Measurements from ENCODE around the gene PPP1R15A.

- TF ChIP-seq POLR2AphosphoS5 (IDR thresholded peaks at IDR 0.05; ENCODE audit: low read depth, low read length) (no peak), POLR2A (IDR thresholded peaks at IDR 0.05; ENCODE audit: low read depth, low read length) (no peak)
These were observed 45.6 kb upstream of the PPP1R15A start for GRCh38 chr19:48826606-48827020.

Data from GM12892 (cell line).